NCI-H1694 (cell line): Measurements from ENCODE around the gene HSD17B2.
"Not testable (repeated sequence)": the region's sequence is repeated elsewhere in the genome, so short reads cannot be mapped to it uniquely, and the experiment has no call there.

Source experiments
- DNase-seq: peaks from one replicate; lab custom pipeline; 2025; lab: John Stamatoyannopoulos, UW

The HSD17B2 gene

GRCh38 chr16:82034981-82035612, at the start of gene HSD17B2:
TSS of gene HSD17B2 (plus strand) at chr16:82035253. CDS start at chr16:82035425, 172 bp downstream.
- no peak for DNase-seq

GRCh38 chr16:81987121-81987520, 47.9 kb upstream of the HSD17B2 start:
- DNase-seq, result no peak

GRCh38 chr16:81987706-81988105, 47.3 kb upstream of the HSD17B2 start:
- DNase-seq, result no peak

GRCh38 chr16:81992859-81993258, 42.2 kb upstream of the HSD17B2 start:
- no peak for DNase-seq

GRCh38 chr16:81994485-81994884, 40.6 kb upstream of the HSD17B2 start:
- DNase-seq, result no peak

- no peak for DNase-seq
Measured at GRCh38 chr16:81995651-81996050, 39.4 kb upstream of the HSD17B2 start.

GRCh38 chr16:81996664-81997509, 38.2 kb upstream of the HSD17B2 start:
- DNase-seq, result no peak

- no peak for DNase-seq
Measured at GRCh38 chr16:81997738-81998137, 37.3 kb upstream of the HSD17B2 start.

GRCh38 chr16:82002831-82003230, 32.2 kb upstream of the HSD17B2 start:
- no peak for DNase-seq

GRCh38 chr16:82004601-82005000, 30.5 kb upstream of the HSD17B2 start:
- no peak for DNase-seq

GRCh38 chr16:82005027-82005830, 29.8 kb upstream of the HSD17B2 start:
- DNase-seq, result no peak

GRCh38 chr16:82006036-82006435, 29.0 kb upstream of the HSD17B2 start:
- no peak for DNase-seq

GRCh38 chr16:82007189-82007588, 27.9 kb upstream of the HSD17B2 start:
- DNase-seq, result no peak

- DNase-seq, result no peak
Measured at GRCh38 chr16:82008957-82009592, 26.0 kb upstream of the HSD17B2 start.

GRCh38 chr16:82009789-82010188, 25.3 kb upstream of the HSD17B2 start:
- not testable (repeated sequence) for DNase-seq

- DNase-seq, result no peak
Measured at GRCh38 chr16:82010649-82011048, 24.4 kb upstream of the HSD17B2 start.

- no peak for DNase-seq
Measured at GRCh38 chr16:82011199-82011641, 23.8 kb upstream of the HSD17B2 start, which contains the start of gene SDR42E1. TSS of gene SDR42E1 (minus strand) at chr16:82011470. CDS start at chr16:82000858, 10,612 bp downstream.

- DNase-seq, result no peak
Measured at GRCh38 chr16:82013139-82013538, 21.9 kb upstream of the HSD17B2 start.

- DNase-seq, result no peak
Measured at GRCh38 chr16:82016263-82016662, 18.8 kb upstream of the HSD17B2 start.

GRCh38 chr16:82016964-82017363, 18.1 kb upstream of the HSD17B2 start:
- DNase-seq, result no peak

GRCh38 chr16:82017911-82018568, 17.0 kb upstream of the HSD17B2 start:
- DNase-seq, result no peak
